Measurements from ENCODE around the gene NR5A1.

DNA sequence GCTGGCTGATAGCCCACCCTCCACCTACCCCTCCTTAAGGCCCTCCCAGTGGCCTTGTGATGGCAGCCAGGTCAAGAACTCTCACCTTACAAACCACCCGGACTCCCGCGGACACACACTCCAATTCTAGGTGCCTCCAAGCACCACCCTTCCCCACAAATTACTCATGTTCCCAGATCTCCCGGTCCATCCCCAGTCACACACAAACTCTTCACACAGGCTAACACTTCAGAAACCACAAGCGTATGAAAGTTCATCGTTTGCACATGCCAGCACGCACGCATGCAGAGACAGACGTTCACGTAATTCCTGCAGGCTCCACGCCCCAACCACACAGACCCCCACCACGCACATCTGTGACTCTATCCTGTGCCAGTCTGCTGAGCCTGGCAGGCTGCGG lies 18.0 kb downstream of the NR5A1 start:
- TF ChIP-seq, protein P1, sequence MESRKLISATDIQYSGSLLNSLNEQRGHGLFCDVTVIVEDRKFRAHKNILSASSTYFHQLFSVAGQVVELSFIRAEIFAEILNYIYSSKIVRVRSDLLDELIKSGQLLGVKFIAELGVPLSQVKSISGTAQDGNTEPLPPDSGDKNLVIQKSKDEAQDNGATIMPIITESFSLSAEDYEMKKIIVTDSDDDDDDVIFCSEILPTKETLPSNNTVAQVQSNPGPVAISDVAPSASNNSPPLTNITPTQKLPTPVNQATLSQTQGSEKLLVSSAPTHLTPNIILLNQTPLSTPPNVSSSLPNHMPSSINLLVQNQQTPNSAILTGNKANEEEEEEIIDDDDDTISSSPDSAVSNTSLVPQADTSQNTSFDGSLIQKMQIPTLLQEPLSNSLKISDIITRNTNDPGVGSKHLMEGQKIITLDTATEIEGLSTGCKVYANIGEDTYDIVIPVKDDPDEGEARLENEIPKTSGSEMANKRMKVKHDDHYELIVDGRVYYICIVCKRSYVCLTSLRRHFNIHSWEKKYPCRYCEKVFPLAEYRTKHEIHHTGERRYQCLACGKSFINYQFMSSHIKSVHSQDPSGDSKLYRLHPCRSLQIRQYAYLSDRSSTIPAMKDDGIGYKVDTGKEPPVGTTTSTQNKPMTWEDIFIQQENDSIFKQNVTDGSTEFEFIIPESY (IDR thresholded peaks at IDR 0.05): no peak
- no peak for TF ChIP-seq CHD1 (IDR thresholded peaks at IDR 0.05; ENCODE audit: low read depth, low read length)
- no peak for TF ChIP-seq JUNB (IDR thresholded peaks at IDR 0.05)
